Measurements from ENCODE around the gene COA4.
"Not testable (repeated sequence)": the region's sequence is repeated elsewhere in the genome, so short reads cannot be mapped to it uniquely, and the experiment has no call there.

Gene COA4

DNA sequence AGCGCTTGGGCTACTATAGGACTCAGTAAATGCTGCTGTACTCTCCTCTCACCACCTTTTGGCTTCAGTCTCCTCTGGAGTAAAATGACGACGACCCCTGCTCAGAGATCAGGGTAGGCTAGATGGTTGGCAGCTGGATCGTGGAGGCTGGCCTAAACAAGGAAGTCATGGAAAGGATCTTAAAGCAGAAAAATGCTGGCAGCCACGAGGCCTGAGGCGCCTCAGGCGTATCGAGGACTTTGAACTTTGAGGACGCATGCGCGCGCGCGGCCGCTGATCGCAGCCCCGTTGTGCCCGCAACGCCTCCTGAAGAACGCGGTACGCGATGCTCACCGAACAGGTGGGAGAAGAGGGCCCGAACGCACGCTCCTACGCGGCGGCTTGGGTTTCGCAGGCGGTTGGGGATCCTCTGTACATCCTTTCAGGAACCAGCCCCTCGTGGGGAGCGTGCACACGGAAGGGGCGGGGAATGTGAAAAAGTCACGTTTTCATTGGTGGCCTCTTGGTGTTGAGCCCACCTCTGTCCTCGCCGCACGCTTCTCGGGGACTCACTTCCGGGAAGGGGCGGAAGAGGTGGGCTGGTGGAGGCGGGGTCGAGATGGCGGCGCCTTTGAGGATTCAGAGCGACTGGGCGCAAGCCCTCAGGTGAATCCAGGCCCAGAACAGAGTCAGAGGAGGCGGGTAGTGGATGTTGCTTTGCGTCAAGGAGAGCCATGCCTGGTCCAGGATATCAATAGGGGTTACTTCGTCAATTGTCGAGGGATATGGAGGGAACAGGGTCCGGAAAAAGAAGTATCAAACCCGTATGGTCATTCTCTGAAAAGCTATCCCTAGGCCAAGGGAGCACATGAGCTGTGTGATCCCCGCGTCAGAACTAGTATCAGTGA, at the start of gene COA4, which contains the start of gene PAAF1:
COA4 (minus strand) TSS at position 423 of the 887 bp plus-strand sequence. CDS start 3,468 bp downstream, outside the sequence.
PAAF1 (plus strand) TSS at position 576 of the 887 bp plus-strand sequence; CDS start at position 599, 23 bp downstream.
- DNase-seq: peak; percentile 98

DNA sequence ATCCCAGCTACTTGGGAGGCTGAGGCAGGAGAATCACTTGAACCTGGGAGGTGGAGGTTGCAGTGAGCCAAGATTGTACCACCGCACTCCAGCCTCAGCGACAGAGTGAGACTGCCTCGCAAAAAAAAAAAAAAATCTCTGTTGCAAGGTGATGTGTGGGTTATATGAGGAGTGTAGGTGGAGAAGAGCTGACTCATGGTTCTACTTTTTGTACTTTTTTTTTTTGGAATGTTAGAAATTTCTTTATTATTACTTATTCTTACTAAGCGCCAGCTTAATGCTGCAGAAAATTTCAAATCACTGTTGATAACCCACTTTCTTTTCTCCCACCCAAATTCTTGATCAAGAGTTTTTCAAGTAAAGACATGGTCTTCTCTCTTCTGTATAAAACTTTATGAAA, 44.5 kb upstream of the COA4 start:
- no peak for DNase-seq

DNA sequence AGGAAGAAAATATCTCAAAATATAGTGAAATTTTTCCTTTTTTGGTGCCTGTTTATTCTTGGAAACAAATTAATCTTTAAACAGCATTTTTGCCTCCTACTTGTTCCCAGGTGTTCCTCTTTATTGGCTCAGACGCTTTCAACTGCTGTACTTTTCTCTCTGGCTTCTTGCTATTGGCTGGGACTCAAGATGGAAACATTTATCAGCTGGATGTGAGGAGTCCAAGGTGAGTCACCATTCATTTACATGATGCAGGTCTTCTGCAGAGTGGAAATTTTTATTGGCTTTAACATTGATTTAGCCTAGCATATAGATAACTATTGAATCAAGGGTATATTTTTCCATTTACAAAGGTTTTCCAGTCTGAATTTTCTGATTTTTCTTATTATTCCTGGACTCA, 39.8 kb upstream of the COA4 start:
- no peak for DNase-seq

DNA sequence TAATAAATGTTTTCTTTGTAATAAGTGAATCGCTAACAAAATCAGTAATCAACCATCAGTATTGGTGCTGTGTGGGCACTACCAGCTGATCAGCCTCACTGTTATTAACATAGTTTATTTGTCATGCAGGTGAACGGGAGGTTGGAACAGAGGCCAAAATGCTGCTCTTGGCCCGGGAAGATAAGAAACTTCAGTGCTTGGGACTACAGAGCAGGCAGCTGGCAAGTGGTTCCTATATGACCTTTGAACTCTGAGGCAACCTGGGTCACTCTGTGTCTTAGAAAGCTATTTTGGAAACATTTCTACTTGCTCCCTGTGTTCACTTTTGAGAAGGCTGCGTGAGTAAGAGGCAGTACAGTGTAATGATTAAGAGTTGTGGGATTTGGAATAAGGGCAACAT, 37.6 kb upstream of the COA4 start:
- no peak for DNase-seq

DNA sequence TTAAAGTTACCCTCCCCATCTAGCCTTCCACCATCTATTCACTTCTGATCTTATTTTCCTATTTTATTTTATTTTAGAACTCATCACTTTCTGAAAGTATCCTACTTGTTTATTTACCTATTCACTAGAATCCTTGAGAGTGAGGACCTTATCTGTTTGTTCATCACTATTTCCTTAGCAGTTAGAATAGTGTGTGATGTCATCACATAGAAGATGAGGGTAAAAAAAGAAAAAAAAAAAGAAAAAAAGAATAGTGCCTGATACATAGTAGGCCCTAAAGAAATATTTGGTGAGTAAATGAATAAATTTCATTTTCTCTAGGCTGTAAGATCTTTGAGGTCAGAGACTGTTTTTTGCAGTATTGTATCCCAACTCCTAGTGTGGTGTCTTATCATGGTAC, 36.8 kb upstream of the COA4 start:
- no peak for DNase-seq

DNA sequence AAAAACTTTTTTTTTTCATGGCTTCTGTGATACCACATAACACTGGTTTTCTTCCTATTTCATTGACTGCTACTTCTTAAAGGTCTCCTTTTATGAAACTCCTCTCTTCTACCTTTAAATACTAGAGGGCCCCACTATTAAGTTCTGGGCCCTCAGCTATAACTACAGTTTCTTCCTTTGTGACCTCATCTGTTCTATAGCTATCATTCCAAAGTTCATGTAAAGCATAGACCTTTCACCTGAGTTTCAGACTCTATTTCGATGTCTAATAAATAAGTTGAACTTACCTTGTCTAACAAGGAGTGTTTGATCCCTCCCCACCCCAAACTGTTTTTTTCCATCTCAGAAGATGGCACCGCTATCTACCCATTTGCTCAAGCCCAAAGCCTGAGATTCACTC, 35.4 kb upstream of the COA4 start:
- DNase-seq: no peak

DNA sequence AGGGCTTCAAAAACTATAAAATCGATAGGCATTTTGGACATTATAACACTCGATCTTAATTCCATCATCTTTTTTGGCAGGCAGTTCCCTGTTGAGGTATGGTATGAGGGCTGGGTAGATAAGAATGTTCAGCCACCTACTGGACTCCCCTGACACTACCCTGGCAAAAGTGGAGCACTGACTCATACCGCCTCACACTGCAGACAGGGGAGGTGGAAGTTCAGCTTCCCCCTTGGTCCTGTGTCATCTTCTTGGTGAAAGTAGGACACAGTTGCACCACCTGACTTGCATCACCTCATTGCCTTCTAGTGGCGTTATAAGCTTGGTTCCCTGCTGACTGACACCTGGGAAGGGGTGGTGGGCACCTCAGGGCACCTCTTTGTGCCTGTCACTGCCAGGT, 30.5 kb upstream of the COA4 start:
- DNase-seq: peak; percentile 3

DNA sequence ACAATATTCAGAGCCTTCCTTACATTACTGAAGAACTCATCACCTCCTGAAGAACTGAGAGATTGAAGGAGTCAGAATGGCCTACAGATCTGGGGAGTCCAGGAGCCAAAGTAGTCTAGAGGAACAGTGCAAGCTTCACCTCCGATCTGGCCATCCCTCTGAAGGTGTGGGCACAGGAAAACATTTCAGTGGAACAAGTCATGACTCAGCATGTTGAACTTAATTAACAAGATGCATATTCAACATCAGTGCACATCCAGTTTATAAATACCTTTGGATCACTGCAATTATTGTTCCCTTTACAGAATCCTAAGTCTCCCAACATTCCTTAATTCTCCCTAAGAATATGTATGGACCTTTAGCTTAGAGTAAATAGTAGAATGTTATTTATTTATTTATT, 25.7 kb upstream of the COA4 start:
- no peak for DNase-seq

DNA sequence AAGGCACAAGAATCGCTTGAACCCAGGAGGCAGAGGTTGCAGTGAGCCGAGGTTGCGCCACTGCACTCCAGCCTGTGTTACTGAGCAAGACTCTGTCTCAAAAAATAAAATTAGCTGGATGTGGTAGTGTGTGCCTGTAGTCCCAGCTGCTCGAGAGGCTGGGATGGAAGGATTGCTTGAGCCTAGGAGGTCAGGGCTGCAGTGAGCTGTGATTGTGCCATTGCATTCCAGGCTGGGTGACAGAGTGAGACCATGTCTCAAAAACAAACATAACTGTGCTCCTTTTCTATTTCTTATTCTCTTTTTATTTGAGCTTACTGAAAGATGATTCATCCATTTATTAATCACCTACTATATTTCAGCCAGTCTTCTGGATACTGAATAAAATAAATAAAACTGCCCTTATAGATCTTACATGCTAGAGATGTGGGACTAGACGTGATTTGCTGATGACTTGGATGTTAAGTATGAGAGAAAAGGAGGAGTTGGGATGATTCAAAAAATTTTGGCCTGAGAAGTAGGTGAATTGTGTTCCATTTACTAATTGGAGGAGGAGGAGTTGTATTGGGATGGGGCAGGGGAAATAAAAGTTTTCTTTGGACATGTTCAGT, 18.2 kb upstream of the COA4 start:
- no peak for DNase-seq

DNA sequence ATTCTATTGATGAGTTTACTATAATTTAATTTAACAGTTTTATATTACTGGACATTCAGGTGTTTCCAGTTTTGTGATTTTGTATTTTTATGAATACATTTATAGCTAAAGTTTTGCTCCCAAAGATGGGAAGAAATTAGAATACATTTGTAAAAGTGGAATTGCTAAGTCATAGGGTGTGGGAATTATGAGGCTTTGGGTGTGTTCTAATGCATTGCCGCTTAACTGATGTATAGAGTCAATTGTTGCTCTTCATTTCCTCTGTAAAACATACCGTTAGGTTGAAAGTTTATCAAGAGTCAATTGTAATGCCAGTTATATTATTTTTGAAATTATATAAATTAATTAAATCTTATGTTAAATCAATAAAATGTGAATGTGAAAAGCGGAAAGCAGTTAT, 16.4 kb upstream of the COA4 start:
- no peak for DNase-seq

DNA sequence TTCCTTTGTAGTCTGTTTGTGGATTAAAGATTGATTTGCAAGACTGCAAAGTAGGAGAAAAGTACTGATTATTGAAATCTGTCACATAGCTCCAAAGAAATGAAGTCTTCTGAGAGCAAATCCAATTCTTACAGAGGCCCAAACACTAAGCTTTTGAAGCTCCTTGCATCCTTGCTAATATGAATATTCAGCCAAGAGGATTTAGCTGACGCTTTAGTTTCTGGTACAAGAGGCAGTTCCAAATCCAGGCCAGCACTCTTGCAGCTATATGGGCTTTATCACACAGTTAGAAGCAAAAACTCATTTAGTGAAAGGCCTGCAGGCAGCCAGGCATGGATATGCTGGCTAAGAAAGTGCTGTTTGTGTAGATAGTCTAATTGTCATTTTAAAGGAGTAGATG, 12.9 kb upstream of the COA4 start:
- no peak for DNase-seq

DNA sequence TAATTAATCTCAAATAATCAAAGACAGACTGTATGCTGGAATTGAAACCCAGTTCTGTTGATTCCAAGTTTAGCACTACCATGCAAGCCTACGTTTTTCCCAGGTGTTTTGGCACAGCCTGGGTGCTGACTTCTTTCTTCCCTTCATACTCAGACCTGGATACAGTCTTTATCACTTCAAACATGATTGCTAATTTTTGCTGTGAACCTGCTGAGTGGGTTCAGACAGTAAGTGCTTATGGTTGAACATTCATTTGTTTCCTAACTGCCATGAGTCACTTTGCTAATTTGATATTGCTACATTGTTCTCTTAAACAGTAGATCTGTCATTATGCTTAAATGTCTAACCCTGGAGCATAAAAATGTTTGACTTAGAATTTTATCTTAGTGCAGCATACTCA, 12.4 kb upstream of the COA4 start:
- no peak for DNase-seq

DNA sequence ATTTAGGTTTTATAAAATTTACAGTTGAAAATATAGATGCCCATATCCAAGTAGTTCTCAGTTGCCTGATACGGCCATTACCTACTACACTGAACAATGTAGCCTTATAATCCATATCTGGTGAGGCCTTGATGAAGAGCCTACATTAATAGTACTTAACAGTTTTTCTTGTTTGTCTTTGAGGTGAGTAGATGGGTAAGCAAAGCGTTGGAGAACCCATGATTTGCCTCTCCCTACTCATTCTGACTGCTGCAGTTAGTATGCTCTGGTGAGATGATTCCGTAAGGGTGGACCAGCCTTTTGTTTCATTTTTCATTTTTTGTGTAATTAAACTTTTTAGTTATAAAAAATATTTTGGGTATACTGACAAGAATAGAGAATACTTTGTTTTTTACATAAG, 11.6 kb upstream of the COA4 start:
- no peak for DNase-seq

DNA sequence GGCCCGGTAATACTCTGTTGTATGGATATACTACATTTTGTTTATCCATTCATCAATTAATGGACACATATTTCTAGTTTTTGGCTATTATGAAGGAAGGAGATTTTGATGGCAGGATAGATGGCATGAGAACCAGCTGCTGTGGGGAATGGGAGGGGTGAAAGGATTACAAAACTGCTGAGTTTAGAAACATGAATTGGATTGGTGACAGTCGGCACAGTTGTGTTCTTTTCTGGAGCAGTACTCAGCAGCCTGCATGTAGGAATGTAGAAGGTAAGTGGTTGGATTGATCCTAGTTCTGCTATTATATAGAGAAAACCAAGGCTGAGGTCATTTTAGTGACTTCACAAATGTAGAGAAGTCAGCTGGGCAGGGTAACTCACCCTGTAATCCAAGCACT, 7.2 kb upstream of the COA4 start:
- DNase-seq: no peak

DNA sequence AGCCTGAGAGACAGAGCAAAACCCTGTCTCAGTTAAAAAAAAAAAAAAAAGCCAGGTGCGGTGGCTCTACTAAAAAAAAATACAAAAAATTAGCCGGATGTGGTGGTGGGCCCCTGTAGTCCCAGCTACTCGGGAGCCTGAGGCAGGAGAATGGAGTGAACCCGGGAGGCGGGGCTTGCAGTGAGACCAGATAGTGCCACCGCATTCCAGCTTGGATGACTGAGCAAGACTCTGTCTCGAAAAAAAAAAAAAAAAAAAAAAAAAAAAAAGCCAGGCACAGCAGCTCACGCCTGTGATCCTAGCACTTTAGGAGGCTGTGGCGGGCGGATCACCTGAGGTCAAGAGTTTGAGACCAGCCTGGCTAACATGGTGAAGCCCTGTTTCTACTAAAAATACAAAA, 3.8 kb upstream of the COA4 start:
- not testable (repeated sequence) for DNase-seq

DNA sequence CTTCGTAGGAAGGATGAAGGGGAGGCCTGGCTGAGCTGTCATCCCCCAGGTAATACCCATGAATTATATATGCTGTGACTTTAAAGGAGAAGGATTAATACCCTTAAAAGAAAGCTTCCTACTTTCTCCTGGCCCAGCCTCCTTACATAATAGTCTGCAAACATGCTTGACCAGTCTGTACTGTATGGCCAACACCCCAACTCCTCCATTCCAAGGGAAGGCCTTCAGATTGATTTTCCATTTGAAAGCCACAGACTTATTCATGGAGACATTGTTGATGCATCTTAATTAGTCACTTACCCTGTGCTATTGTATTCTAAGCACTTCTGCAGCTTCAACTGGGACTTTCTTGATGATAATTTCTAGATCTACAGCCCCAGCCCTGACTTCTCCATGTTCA, 2.1 kb upstream of the COA4 start:
- no peak for DNase-seq

DNA sequence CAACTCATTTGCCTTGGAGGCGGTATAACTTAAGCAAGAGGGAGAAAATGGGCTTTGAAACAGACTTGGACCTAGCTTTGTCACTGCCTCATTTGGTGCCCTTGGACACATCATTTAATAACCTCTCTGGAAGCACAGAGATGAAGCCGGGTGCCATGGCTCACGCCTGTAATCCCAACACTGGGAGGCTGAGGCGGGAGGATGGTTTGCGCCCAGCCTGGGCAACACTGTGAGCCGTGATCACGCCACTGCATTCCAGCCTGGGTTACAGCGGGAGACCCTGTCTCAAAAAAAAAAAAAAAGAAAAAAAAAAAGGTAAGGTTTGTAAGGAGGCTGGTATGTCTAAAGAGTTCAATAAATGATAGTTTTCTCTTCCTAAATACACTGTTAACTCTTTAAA, 806 bp downstream of the COA4 start:
- DNase-seq: no peak

DNA sequence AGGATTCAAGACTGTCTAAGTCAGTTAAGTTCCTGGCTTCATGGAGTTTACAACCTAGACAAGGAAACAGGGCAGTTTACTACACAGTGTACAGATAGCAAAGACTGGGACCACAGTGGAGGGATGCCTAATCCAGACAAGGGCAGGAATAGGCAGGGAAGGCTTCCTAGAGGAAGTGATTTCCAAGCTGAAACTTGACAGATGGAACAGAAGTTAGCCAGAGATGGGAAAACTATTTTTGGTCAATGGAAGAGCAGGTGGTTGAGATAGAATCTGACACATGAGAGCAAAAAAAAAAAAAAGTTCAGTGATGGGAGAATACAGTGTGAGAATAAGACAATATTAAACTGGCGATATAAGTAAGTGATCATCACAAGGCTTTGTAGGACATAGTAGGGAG, 1.3 kb downstream of the COA4 start:
- DNase-seq: no peak

DNA sequence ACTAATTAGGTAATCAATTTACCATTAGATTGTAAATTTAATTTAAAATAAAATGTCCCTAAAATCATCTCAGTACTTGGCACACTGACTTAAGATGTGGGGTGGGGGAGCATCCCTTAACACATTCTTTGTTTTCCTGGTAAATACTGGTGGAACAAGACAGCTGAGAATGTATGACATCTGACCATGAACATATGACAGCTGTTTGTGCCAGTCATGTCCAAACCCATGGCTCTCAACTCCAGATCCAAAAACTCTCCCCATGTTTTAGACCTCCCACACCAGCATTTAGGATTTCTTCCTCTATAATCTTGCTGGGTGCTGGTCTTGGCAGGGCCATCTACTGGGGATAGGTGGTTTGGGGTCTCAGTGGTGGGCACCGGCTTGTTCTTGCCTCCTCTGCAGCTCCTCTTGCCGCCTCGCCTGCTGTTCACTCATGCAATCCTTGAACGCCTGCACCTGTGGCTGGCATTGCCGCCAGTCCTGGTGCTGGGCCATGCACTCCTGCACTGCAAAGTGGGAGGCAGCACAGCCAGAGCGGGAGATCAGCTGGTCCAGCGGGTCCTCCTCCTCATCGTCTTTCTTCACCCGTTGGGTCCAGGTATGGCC, 3.8 kb downstream of the COA4 start:
- DNase-seq: no peak

DNA sequence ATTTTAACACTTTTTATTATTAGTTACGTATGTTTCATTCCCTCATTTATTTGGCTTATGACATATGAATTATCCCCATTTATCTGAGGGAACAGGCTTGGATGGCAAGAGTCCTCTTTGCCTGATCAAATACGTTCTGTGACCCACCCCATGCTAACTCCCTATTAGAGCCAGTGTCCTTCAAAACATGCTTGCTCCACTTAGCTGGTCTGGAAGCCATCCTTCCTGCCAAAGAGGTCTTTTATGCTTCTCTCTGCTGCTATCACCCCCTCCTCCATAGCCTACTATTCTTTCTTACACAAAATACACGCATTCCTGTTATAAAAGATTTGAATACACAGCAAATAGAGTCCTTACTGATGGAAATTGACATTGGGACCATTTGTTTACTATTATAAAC, 6.4 kb downstream of the COA4 start:
- DNase-seq: no peak

DNA sequence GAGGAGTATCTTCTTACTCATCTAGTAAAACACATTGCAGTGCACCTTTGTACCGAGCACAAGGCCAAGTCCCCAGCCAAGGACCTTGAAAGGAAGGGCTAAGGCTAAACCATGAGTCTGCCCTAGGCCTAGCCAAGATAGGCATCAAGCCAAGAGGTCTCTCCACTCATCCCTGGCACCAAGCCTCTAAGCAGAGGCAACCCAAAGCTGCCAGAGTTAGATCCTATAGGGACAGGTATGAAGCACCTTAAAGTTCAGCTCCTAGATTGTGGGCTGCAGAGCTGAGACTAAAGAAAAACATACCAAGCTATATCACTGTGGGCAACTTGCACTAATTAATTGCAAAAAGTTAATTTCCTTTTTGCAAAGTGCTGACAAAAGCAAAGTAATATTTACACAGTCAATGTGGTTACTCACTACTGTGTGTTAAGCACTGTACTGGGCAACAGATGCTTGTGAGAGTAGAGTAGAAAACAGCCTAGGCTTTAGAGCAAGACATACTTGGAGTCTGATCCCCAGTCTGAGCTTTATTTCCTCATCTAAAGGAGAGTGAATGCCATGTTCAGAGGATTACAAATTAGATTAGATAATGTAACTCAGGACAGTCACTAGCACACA, 7.2 kb downstream of the COA4 start:
- no peak for DNase-seq

DNA sequence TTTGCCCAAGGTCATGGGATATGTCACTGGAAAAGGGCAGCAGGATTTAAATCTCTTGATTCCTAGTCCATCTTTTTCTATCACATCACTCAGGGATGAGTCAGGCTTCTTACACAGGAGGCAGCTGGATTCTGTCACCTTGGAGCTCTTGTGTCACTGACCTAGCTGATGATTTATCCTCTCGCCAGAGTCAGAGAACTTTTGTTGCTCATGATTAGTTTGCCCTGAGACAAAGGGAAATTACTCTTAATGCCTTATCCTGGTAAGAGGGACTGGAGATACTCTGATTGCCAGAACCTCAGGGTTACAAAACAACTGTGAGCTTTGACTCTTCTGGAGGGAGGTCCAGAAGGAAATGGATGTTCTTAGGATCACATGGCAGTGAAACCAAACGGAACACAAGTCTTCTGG, 10.1 kb downstream of the COA4 start:
- peak; percentile 5 for DNase-seq

DNA sequence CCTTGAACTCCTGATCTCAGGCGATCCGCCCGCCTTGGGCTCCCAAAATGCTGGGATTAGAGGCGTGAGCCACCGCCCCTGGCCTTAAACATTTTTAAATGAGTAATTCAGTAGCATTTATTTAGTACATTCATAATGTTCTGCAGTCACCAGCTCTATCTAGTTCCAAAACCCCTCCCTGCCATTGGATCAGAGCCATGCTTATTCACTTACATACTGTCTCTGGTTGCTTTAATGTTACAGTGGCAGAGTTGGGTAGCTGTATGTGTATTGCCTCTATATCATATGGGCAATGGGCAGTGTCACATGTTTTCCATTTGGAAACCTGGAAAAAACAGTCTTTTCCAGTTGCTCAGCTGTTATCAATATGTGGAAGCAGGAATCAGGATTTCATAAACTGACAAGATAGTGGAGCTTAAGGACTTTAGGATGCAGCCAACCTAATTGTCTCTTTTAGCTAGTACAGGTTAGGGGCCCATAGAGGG, 10.5 kb downstream of the COA4 start:
- DNase-seq: no peak

Data from suppressor macrophage treated with lipopolysaccharide for 4 hours (primary cell).